ENCODE data around the gene TNFRSF6B.

TNFRSF6B gene

DNA sequence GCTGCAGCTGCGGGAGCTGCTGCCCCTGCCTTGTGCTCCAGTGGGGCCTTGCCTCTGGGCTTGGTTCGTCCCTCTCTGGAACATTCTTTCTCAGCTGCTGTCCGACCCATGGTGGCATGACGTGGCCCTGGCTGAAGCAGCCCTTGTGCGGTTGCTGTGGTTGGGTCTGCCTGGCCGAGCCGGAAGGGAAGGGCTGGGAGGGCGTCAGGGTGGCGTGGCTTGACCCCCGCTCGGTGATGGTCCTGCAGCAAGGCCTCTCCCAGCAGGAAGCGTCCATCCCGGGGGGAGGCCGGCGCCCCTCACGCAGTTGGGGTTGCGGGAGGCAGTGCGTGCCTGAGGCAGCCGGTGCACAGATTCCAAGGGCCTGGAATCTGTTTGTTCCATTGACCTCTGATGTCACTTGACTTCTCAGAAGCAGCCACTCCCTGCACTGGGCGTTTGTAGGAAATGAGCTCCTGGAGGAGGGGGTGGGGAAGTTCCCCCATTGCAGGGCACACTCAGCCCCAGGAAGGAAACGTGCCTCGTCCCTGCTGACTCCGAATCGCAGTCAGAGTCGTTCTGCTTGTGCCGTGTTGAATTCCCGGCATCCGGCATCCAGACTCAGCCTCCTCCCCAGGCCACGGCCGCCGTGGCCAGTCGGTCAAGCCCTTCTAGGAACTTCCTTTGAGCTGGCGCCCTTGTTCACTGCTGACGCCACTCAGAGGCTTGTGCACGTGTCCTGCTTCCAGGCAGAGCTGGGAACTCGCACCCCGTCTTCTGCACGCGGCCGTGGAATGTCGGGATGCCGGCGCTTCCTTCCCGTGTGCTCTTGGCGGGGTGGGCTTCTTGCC, 9.7 kb upstream of the TNFRSF6B start:
- DNase-seq = no peak

DNA sequence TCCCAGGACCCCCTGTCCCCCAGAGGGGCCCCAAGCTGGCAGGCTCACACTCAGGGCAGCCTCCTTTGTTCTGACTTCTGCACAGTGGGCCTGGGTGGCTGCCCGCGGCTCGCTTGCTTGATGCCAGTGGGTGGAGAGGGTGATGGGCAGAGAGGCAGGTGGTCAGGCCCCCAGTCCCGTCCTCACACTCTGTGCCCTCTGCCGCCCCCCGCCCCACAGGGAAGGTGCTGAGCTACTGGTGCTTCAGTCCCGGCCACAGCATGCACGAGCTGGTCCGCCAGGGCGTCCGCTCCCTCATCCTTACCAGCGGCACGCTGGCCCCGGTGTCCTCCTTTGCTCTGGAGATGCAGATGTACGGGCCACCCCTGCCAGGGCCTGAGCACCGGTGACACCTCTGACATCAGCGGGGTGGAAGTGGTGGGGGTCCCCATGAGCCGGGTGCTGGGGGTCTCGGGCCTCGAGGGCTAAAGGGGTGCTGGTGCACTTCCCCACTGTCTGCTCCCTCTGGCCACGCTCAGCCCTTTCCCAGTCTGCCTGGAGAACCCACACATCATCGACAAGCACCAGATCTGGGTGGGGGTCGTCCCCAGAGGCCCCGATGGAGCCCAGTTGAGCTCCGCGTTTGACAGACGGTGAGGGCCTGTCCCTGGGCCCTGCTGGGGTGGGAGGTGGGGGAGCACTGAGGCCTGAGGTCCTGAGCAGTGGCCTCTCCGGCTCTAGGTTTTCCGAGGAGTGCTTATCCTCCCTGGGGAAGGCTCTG, 8.9 kb upstream of the TNFRSF6B start:
- DNase-seq = no peak

DNA sequence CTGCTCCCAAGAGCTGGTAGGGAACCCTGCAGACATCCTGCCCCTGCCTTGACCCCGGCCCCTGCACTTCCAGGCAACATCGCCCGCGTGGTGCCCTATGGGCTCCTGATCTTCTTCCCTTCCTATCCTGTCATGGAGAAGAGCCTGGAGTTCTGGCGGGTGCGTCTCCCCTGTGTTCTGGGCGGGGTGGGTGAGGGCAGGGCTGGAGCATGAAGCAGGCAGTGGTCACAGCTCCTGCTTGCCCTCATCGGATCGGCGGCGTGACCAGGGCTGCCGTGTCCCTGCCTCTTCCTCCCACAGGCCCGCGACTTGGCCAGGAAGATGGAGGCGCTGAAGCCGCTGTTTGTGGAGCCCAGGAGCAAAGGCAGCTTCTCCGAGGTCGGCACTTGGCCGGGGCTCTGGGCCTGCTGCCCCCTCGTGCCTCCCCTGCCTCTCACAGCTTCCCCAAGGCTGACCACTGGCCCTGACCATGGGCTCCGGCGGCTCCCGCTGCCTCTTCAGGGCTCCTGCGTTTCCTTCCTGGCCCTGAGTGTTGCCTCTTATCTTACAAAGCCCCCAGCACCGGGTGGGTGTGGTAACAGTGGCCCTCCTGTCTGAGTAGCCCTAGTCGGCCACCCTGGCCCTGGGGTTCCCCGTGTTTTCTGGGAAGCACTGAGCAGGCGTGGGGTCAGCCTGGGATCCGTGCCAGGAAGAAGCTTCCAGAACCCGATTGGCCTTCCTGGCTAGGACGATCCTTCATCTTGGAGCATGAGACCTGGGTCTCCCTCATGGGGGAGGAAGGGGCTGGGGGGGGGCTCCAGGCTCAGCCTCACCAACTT, 8.0 kb upstream of the TNFRSF6B start:
- no peak for DNase-seq

DNA sequence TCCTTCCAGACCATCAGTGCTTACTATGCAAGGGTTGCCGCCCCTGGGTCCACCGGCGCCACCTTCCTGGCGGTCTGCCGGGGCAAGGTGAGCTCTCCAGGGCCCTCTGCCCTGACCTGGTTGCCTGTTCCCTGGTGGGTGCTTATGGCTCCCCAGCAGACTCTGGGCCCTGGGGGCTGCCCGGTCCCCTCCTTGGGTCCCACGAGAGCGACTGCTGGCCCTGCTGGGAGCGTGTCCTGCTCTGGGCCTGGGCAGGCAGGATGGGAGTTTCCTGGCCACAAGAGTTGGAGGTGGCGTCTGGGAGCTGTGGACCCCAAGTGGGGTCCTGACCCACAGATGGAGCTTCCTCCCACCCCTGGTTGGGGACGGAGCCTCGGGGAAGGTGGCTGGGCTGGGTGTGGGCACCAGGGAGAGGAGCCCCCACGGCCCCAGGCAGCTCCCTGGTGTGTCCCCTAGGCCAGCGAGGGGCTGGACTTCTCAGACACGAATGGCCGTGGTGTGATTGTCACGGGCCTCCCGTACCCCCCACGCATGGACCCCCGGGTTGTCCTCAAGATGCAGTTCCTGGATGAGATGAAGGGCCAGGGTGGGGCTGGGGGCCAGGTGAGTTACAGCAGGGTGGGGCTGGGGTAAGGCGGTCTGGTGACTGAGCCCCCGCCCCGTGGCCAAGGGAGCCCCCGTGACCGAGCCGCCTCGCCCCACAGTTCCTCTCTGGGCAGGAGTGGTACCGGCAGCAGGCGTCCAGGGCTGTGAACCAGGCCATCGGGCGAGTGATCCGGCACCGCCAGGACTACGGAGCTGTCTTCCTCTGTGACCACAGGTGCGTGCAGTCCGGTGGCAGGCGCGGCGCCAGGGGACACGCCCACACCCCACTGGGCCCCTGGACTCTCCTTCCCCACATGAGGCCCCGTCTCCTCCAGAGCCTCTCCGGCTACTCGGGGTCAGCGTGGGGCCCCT, 7.1 kb upstream of the TNFRSF6B start:
- DNase-seq = no peak

DNA sequence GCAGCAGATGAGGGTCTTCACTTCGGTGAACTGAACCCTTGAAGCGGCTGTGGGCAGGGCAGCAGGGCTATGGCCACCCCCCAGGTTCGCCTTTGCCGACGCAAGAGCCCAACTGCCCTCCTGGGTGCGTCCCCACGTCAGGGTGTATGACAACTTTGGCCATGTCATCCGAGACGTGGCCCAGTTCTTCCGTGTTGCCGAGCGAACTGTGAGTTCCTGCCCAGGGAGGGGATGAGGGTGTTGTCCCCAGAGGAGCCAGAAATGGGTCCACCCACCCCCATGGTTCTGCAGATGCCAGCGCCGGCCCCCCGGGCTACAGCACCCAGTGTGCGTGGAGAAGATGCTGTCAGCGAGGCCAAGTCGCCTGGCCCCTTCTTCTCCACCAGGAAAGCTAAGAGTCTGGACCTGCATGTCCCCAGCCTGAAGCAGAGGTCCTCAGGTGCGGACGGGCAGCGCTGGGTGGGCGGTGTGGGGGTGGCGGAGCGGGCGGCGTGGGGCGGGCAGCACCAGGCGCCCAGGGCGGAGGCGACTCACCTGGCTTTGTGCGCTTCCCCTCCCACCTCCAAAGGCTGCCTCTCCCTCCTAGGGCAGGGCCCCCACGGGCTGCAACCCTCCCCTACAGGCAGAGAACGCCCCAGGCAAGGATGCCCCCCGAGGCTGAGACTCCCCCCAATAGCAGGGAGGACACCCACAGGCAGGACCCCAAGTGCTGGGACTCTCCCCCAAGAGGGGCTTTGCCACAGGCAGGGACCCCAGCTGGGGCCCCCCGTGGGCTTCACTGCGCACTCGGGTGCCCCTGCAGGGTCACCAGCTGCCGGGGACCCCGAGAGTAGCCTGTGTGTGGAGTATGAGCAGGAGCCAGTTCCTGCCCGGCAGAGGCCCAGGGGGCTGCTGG, 6.2 kb upstream of the TNFRSF6B start:
- DNase-seq = no peak

- no peak for DNase-seq
These were observed 5.3 kb upstream of the TNFRSF6B start for GRCh38 chr20:63690898-63691710.

- no peak for DNase-seq
These were observed 4.6 kb upstream of the TNFRSF6B start for GRCh38 chr20:63691711-63692435.

- no peak for DNase-seq
These were observed 3.9 kb upstream of the TNFRSF6B start for GRCh38 chr20:63692436-63693082.

DNA sequence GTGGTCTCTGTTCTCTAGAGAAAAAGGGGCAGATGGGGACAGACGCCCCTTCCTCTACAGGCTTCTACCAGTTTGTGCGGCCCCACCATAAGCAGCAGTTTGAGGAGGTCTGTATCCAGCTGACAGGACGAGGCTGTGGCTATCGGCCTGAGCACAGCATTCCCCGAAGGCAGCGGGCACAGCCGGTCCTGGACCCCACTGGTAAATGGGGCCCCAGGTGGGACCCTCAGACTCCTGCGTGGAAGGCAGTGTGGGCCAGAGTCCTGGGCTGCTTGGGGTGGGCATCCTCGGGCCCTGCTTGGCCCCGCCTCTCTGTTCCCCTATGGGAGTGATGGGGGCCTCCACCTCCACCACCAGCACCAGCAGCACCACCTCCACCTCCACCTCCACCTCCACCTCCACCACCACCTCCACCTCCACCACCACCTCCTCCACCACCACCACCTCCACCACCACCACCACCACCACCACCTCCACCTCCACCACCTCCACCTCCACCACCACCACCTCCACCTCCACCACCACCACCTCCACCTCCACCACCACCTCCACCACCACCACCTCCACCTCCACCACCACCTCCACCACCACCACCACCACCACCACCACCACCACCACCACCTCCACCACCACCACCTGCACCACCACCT, 3.2 kb upstream of the TNFRSF6B start:
- no peak for DNase-seq

GRCh38 chr20:63693733-63694583, 2.5 kb upstream of the TNFRSF6B start:
- DNase-seq = no peak

- no peak for DNase-seq
These were observed 1.6 kb upstream of the TNFRSF6B start for GRCh38 chr20:63694584-63695423.

DNA sequence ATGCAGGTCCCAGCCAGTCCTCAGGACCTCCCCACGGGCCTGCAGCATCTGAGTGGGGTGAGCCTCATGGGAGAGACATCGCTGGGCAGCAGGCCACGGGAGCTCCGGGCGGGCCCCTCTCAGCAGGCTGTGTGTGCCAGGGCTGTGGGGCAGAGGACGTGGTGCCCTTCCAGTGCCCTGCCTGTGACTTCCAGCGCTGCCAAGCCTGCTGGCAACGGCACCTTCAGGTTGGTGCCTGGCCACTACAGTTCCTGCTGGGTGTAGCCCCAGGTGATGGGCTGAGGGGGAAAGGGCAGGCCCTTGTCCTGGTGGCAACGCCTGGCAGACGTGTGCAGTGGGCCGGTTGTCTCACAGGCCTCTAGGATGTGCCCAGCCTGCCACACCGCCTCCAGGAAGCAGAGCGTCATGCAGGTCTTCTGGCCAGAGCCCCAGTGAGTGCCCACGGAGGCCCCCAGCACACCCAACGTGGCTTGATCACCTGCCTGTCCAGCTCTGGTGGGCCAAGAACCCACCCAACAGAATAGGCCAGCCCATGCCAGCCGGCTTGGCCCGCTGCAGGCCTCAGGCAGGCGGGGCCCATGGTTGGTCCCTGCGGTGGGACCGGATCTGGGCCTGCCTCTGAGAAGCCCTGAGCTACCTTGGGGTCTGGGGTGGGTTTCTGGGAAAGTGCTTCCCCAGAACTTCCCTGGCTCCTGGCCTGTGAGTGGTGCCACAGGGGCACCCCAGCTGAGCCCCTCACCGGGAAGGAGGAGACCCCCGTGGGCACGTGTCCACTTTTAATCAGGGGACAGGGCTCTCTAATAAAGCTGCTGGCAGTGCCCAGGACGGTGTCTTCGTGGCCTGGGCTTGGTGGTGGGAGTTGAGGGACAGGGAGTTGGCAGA, 787 bp upstream of the TNFRSF6B start:
- no peak for DNase-seq

DNA sequence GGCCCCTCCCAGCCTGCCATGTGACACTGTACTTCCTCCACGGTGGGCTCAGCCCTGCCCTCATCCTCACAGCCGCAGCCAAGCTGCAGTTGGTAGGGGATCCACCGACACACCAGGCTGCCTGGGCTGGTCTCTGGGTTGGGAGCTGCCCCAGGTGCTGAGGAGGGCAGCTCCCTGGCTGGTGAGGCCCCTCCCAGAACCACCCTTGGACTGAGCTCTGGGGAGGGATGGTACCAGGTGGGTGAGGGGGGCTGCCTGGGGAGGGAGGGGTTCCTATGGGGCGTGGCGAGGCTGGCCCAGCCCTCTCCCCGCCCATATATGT, 185 bp upstream of the TNFRSF6B start:
- no peak for DNase-seq

DNA sequence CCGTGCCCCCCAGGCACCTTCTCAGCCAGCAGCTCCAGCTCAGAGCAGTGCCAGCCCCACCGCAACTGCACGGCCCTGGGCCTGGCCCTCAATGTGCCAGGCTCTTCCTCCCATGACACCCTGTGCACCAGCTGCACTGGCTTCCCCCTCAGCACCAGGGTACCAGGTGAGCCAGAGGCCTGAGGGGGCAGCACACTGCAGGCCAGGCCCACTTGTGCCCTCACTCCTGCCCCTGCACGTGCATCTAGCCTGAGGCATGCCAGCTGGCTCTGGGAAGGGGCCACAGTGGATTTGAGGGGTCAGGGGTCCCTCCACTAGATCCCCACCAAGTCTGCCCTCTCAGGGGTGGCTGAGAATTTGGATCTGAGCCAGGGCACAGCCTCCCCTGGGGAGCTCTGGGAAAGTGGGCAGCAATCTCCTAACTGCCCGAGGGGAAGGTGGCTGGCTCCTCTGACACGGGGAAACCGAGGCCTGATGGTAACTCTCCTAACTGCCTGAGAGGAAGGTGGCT, 960 bp downstream of the TNFRSF6B start:
- no peak for DNase-seq

DNA sequence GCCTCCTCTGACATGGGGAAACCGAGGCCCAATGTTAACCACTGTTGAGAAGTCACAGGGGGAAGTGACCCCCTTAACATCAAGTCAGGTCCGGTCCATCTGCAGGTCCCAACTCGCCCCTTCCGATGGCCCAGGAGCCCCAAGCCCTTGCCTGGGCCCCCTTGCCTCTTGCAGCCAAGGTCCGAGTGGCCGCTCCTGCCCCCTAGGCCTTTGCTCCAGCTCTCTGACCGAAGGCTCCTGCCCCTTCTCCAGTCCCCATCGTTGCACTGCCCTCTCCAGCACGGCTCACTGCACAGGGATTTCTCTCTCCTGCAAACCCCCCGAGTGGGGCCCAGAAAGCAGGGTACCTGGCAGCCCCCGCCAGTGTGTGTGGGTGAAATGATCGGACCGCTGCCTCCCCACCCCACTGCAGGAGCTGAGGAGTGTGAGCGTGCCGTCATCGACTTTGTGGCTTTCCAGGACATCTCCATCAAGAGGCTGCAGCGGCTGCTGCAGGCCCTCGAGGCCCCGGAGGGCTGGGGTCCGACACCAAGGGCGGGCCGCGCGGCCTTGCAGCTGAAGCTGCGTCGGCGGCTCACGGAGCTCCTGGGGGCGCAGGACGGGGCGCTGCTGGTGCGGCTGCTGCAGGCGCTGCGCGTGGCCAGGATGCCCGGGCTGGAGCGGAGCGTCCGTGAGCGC, 1.6 kb downstream of the TNFRSF6B start:
- DNase-seq = no peak

Measured in NCI-H510A treated with DMSO at 0.1 percent for 48 hours (cell line).